GM23338 (cell line): ENCODE results near the gene EPGN.

Source experiments
- EZH2 ChIP-seq: fragments of 200-600 bp; sonication (generic); IDR thresholded peaks from one replicate; pipeline ENCODE4 v1.8.0; 2017; ENCODE audit warnings: antibody characterized with exemption, mild to moderate bottlenecking, low read depth; ENCODE audit not compliant: unreplicated experiment
- POLR2AphosphoS5 ChIP-seq: IDR thresholded peaks from 2 replicates; pipeline ENCODE4 v1.6.1; 2016; ENCODE audit warnings: antibody characterized with exemption, low read depth
- TF ChIP-seq, protein P1 (sequence below): IDR thresholded peaks from 2 replicates; pipeline ENCODE4 v1.6.1; 2016; ENCODE audit warnings: antibody characterized with exemption
- TF ChIP-seq, protein P2 (sequence below), 2 experiments: fragments of 200-600 bp in 1 of 2; sonication (generic) in 1 of 2; conservative IDR thresholded peaks; 2 replicates each; pipeline versions ENCODE4 v1.5.1 to v1.6.1; 2016 to 2017; ENCODE audit warnings: antibody characterized with exemption in 2 of 2, low read depth in 2 of 2, mild to moderate bottlenecking in 2 of 2, moderate library complexity in 1 of 2
- TF ChIP-seq, protein P3 (sequence below): IDR thresholded peaks from one replicate; pipeline ENCODE4 v1.6.1; 2018; ENCODE audit warnings: antibody characterized with exemption; ENCODE audit not compliant: unreplicated experiment

DNA sequence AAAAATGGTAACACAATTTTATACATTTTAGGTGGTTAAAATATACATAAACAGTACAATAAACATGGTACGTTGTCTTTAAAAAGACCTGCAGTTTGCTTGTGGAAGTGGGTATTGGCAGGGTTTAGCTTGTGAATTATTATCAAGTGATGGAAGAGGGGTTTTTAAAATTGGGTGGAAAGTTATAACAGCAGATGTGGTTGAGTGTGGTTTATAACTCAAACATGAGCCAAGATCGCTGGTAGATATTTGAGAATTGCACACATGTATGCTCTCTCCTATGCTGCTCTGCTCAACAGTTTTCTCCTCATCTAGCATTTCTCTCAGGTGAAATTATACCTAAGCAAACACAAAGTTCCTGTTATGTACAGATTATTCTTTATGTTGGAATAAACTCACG is 14.0 kb downstream of the EPGN start:
- TF ChIP-seq, protein P1, sequence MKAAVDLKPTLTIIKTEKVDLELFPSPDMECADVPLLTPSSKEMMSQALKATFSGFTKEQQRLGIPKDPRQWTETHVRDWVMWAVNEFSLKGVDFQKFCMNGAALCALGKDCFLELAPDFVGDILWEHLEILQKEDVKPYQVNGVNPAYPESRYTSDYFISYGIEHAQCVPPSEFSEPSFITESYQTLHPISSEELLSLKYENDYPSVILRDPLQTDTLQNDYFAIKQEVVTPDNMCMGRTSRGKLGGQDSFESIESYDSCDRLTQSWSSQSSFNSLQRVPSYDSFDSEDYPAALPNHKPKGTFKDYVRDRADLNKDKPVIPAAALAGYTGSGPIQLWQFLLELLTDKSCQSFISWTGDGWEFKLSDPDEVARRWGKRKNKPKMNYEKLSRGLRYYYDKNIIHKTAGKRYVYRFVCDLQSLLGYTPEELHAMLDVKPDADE, result no peak
- TF ChIP-seq, protein P2, sequence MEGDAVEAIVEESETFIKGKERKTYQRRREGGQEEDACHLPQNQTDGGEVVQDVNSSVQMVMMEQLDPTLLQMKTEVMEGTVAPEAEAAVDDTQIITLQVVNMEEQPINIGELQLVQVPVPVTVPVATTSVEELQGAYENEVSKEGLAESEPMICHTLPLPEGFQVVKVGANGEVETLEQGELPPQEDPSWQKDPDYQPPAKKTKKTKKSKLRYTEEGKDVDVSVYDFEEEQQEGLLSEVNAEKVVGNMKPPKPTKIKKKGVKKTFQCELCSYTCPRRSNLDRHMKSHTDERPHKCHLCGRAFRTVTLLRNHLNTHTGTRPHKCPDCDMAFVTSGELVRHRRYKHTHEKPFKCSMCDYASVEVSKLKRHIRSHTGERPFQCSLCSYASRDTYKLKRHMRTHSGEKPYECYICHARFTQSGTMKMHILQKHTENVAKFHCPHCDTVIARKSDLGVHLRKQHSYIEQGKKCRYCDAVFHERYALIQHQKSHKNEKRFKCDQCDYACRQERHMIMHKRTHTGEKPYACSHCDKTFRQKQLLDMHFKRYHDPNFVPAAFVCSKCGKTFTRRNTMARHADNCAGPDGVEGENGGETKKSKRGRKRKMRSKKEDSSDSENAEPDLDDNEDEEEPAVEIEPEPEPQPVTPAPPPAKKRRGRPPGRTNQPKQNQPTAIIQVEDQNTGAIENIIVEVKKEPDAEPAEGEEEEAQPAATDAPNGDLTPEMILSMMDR (conservative IDR thresholded peaks at IDR 0.05; ENCODE audit: low read depth in 2 of 2), result no peak
- TF ChIP-seq POLR2AphosphoS5, result no peak
- TF ChIP-seq, protein P3, sequence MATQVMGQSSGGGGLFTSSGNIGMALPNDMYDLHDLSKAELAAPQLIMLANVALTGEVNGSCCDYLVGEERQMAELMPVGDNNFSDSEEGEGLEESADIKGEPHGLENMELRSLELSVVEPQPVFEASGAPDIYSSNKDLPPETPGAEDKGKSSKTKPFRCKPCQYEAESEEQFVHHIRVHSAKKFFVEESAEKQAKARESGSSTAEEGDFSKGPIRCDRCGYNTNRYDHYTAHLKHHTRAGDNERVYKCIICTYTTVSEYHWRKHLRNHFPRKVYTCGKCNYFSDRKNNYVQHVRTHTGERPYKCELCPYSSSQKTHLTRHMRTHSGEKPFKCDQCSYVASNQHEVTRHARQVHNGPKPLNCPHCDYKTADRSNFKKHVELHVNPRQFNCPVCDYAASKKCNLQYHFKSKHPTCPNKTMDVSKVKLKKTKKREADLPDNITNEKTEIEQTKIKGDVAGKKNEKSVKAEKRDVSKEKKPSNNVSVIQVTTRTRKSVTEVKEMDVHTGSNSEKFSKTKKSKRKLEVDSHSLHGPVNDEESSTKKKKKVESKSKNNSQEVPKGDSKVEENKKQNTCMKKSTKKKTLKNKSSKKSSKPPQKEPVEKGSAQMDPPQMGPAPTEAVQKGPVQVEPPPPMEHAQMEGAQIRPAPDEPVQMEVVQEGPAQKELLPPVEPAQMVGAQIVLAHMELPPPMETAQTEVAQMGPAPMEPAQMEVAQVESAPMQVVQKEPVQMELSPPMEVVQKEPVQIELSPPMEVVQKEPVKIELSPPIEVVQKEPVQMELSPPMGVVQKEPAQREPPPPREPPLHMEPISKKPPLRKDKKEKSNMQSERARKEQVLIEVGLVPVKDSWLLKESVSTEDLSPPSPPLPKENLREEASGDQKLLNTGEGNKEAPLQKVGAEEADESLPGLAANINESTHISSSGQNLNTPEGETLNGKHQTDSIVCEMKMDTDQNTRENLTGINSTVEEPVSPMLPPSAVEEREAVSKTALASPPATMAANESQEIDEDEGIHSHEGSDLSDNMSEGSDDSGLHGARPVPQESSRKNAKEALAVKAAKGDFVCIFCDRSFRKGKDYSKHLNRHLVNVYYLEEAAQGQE, result no peak
- no peak for TF ChIP-seq EZH2
